ENCODE results near the gene CDIP1.

- TF ChIP-seq YY1 (IDR thresholded peaks at IDR 0.05; ENCODE audit: insufficient read depth, insufficient read length): no peak
- TF ChIP-seq ZNF274 (IDR thresholded peaks at IDR 0.05; ENCODE audit: low read depth, low read length): no peak
Observed at GRCh38 chr16:4524571-4524970, 14.0 kb downstream of the CDIP1 start.
